Ishikawa (cell line): Measurements from ENCODE around the gene FBXO17.

Experiments used
- CEBPB ChIP-seq: IDR thresholded peaks from 2 replicates; pipeline ENCODE4 v1.6.1; 2012
- CREB1 ChIP-seq: IDR thresholded peaks from 2 replicates; pipeline ENCODE4 v1.6.1; 2012; ENCODE audit warnings: low read depth
- EGR1 ChIP-seq: IDR thresholded peaks from 2 replicates; pipeline ENCODE4 v1.6.1; 2012
- EP300 ChIP-seq: IDR thresholded peaks from 2 replicates; pipeline ENCODE4 v1.6.1; 2012; ENCODE audit warnings: borderline replicate concordance
- FOXM1 ChIP-seq: IDR thresholded peaks from 2 replicates; pipeline ENCODE4 v1.6.1; 2012; ENCODE audit warnings: low read depth, borderline replicate concordance
- MAX ChIP-seq: IDR thresholded peaks from 2 replicates; pipeline ENCODE4 v1.6.1; 2012
- NFIC ChIP-seq: IDR thresholded peaks from 2 replicates; pipeline ENCODE4 v1.6.1; 2012
- RAD21 ChIP-seq: IDR thresholded peaks from 2 replicates; pipeline ENCODE4 v1.6.1; 2012; ENCODE audit warnings: low read depth
- REST ChIP-seq: IDR thresholded peaks from 2 replicates; pipeline ENCODE4 v1.6.1; 2012; ENCODE audit warnings: low read depth, mild to moderate bottlenecking
- TAF1 ChIP-seq: IDR thresholded peaks from 2 replicates; pipeline ENCODE4 v1.6.1; 2012; ENCODE audit warnings: low read depth, mild to moderate bottlenecking
- TCF12 ChIP-seq: IDR thresholded peaks from 2 replicates; pipeline ENCODE4 v1.6.1; 2012; ENCODE audit warnings: low read depth
- TEAD4 ChIP-seq: IDR thresholded peaks from 2 replicates; pipeline ENCODE4 v1.6.1; 2012
- USF1 ChIP-seq: IDR thresholded peaks from 2 replicates; pipeline ENCODE4 v1.6.1; 2012
- YY1 ChIP-seq: IDR thresholded peaks from 2 replicates; pipeline ENCODE4 v1.6.1; 2012; ENCODE audit warnings: low read depth
- ZBTB7A ChIP-seq: IDR thresholded peaks from 2 replicates; pipeline ENCODE4 v1.6.1; 2012; ENCODE audit warnings: low read depth

FBXO17 gene

GRCh38 chr19:38917516-38917915, 58.0 kb downstream of the FBXO17 start:
- TF ChIP-seq ZBTB7A (no peak), CEBPB (no peak), MAX (no peak), TCF12 (no peak), USF1 (no peak), EGR1 (no peak), REST (no peak), FOXM1 (no peak), NFIC (no peak), TEAD4 (no peak), TAF1 (no peak)

- no peak for TF ChIP-seq CEBPB
Measured at GRCh38 chr19:38915329-38916321, 59.9 kb downstream of the FBXO17 start.

GRCh38 chr19:38913958-38914357, 61.6 kb downstream of the FBXO17 start:
- TF ChIP-seq CEBPB (no peak), MAX (no peak), TAF1 (no peak), TEAD4 (no peak), NFIC (no peak), FOXM1 (no peak), USF1 (no peak), ZBTB7A (no peak), CREB1 (no peak), REST (no peak), TCF12 (no peak), RAD21 (no peak), EP300 (no peak), EGR1 (no peak)

GRCh38 chr19:38912600-38913514, 62.7 kb downstream of the FBXO17 start:
- TF ChIP-seq NFIC (no peak), RAD21 (no peak), TAF1 (no peak), CEBPB (no peak), TEAD4 (no peak), USF1 (no peak), REST (no peak), EP300 (no peak), YY1 (no peak), CREB1 (no peak), EGR1 (no peak)
